ENCODE data around the gene CTSF. TPM values are rescaled to one million over a fixed set of nuclear protein-coding genes. Genes with fewer than 3 reads are reported as not detected.

The CTSF gene
- total RNA-seq, 1 experiment from 2014 or later = 28.7 TPM

GRCh38 chr11:66562907-66563583, 5.4 kb downstream of the CTSF start:
- BruUV-seq (replicated peaks) = no TSS peak
- intact Hi-C loops (cut with micrococcal nuclease; ENCODE audit: unreplicated experiment) = no loop called here
- in situ Hi-C loops (cut with HindIII; ENCODE audit: low pct_unique_long_range_greater_than_20kb, low sequenced_read_pairs) = no loop called here
- H3K4me3 ChIP-seq (ENCODE audit: low read depth in 2 of 2, low read length in 2 of 2) = no peak overlapping the region
- TF ChIP-seq CTCF (IDR thresholded peaks at IDR 0.05) = no peak
- TF ChIP-seq TCF7L2 (IDR thresholded peaks at IDR 0.05; ENCODE audit: low read depth, low read length) = no peak
- no peak for TF ChIP-seq POLR2AphosphoS5 (IDR thresholded peaks at IDR 0.05; ENCODE audit: low read depth, low read length)
- TF ChIP-seq REST (IDR thresholded peaks at IDR 0.05; ENCODE audit: insufficient read depth in 1 of 2, low read depth in 2 of 2, low read length in 1 of 2) = no peak
- TF ChIP-seq SIN3A (IDR thresholded peaks at IDR 0.05; ENCODE audit: borderline replicate concordance, insufficient read depth, low read depth, low read length) = no peak
- no peak overlapping the region for H3K27ac ChIP-seq (ENCODE audit: low read length)
- H3K27me3 ChIP-seq (ENCODE audit: control insufficient read depth, insufficient read depth, low read length) = no peaks in the 10 kb centered on the region; the same call in 1 of the 2 replicates
- DNase-seq (ENCODE audit: low read depth, low spot score) = no peak
- H3K36me3 ChIP-seq (ENCODE audit: control insufficient read depth, insufficient read depth, low read length) = no peaks in the 10 kb centered on the region
- H3K4me1 ChIP-seq (ENCODE audit: control insufficient read depth, insufficient read depth, low read length) = no peaks in the 10 kb centered on the region
- ChIA-PET CTCF (no interaction called here), POLR2A (interaction anchor here (0.6 kb wide), 1 partner anchor 235 kb away, joined by 3 read pairs; no protein-coding TSS in a partner anchor)
- ATAC-seq = no peak
- no peaks in the 10 kb centered on the region for H3K9me3 ChIP-seq (ENCODE audit: control insufficient read depth, insufficient read depth, low read depth, low read length)

- BruUV-seq (replicated peaks) = no TSS peak
- H3K4me1 ChIP-seq (ENCODE audit: control insufficient read depth, insufficient read depth, low read length) = no peaks in the 10 kb centered on the region
- no peak overlapping the region for H3K27ac ChIP-seq (ENCODE audit: low read length)
- no peaks in the 10 kb centered on the region; the same call in 1 of the 2 replicates for H3K27me3 ChIP-seq (ENCODE audit: control insufficient read depth, insufficient read depth, low read length)
- TF ChIP-seq POLR2AphosphoS5 (IDR thresholded peaks at IDR 0.05; ENCODE audit: low read depth, low read length) = no peak
- TF ChIP-seq TCF7L2 (IDR thresholded peaks at IDR 0.05; ENCODE audit: low read depth, low read length) = no peak
- no peak for TF ChIP-seq REST (IDR thresholded peaks at IDR 0.05; ENCODE audit: insufficient read depth in 1 of 2, low read depth in 2 of 2, low read length in 1 of 2)
- no peak for TF ChIP-seq CTCF (IDR thresholded peaks at IDR 0.05)
- no peak for TF ChIP-seq SIN3A (IDR thresholded peaks at IDR 0.05; ENCODE audit: borderline replicate concordance, insufficient read depth, low read depth, low read length)
- intact Hi-C loops (cut with micrococcal nuclease; ENCODE audit: unreplicated experiment) (no loop called here), in situ Hi-C loops (cut with HindIII; ENCODE audit: low pct_unique_long_range_greater_than_20kb, low sequenced_read_pairs) (no loop called here)
- no peak for ATAC-seq
- ChIA-PET CTCF (no interaction called here), POLR2A (no interaction called here)
- no peak overlapping the region for H3K4me3 ChIP-seq (ENCODE audit: low read depth in 2 of 2, low read length in 2 of 2)
- H3K36me3 ChIP-seq (ENCODE audit: control insufficient read depth, insufficient read depth, low read length) = no peaks in the 10 kb centered on the region
- H3K9me3 ChIP-seq (ENCODE audit: control insufficient read depth, insufficient read depth, low read depth, low read length) = no peaks in the 10 kb centered on the region
- no peak for DNase-seq (ENCODE audit: low read depth, low spot score)
Observed at GRCh38 chr11:66562275-66562674, 6.1 kb downstream of the CTSF start.

All from Panc1 (cell line).